ENCODE results near the gene PAQR6.

Gene PAQR6, protein sequence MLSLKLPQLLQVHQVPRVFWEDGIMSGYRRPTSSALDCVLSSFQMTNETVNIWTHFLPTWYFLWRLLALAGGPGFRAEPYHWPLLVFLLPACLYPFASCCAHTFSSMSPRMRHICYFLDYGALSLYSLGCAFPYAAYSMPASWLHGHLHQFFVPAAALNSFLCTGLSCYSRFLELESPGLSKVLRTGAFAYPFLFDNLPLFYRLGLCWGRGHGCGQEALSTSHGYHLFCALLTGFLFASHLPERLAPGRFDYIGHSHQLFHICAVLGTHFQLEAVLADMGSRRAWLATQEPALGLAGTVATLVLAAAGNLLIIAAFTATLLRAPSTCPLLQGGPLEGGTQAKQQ

GRCh38 chr1:156247460-156248322 lies at the start of gene PAQR6:
TSS of gene PAQR6 (minus strand) at chr1:156248056. CDS start at chr1:156246731, 1,325 bp downstream.
- TF ChIP-seq CTCF (IDR thresholded peaks at IDR 0.05; ENCODE audit: borderline replicate concordance, insufficient read depth, low read depth, low read length), result no peak
- H3K4me3 ChIP-seq (ENCODE audit: low read depth, low read length), result no peak within 1 kb of the TSS

GRCh38 chr1:156295391-156295947 lies 47.6 kb upstream of the PAQR6 start, which contains the start of gene GLMP:
TSS of gene GLMP (minus strand) at chr1:156295679. CDS start at chr1:156295645, 34 bp downstream.
- peak within 1 kb of the TSS; percentile 78 for H3K4me3 ChIP-seq (ENCODE audit: low read depth, low read length)
- no peak for TF ChIP-seq CTCF (IDR thresholded peaks at IDR 0.05; ENCODE audit: borderline replicate concordance, insufficient read depth, low read depth, low read length)

DNA sequence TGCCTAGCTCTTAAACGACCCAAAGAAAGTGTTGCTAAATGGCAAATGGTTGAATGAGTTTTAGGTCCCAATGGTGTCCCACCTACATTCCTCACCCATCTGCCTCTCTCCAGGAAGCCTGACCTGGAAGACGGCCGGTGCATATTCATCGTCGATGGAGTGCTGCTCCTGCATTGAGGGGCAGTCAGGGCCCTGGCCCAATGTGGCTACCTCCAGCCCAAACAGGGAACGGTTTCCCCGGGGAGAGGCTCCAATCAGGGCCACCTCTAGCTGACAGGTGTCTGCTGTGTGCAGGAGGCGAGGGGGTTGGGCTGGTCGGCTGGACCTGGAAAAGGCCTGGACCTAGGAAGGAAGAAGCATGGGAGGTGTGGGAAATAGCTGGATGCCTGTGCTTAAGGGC lies 46.0 kb upstream of the PAQR6 start:
- TF ChIP-seq CTCF (IDR thresholded peaks at IDR 0.05; ENCODE audit: borderline replicate concordance, insufficient read depth, low read depth, low read length), result no peak
- no peak overlapping the region for H3K4me3 ChIP-seq (ENCODE audit: low read depth, low read length)

DNA sequence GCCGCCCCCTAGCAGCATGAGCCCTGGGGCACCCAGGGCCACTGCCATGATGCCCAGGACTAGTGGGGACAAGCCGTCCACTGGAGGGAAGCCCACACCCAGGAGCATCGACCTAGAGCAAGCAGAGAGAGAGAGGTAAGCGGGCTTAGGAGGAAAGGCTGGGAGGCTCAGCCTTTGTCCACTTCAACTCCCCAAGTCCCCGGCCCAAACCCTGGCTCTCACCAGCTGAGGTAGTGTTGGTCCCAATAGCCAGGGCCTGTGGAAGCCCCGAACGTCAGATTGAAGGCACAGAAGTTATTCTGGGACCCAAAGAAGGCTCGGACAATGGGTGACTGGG lies 45.2 kb upstream of the PAQR6 start:
- no peak overlapping the region for H3K4me3 ChIP-seq (ENCODE audit: low read depth, low read length)
- TF ChIP-seq CTCF (IDR thresholded peaks at IDR 0.05; ENCODE audit: borderline replicate concordance, insufficient read depth, low read depth, low read length), result no peak

- no peak overlapping the region for H3K4me3 ChIP-seq (ENCODE audit: low read depth, low read length)
- no peak for TF ChIP-seq CTCF (IDR thresholded peaks at IDR 0.05; ENCODE audit: borderline replicate concordance, insufficient read depth, low read depth, low read length)
Observed at GRCh38 chr1:156291226-156292061, 43.6 kb upstream of the PAQR6 start.

GRCh38 chr1:156289857-156290256 lies 42.0 kb upstream of the PAQR6 start:
- TF ChIP-seq CTCF (IDR thresholded peaks at IDR 0.05; ENCODE audit: borderline replicate concordance, insufficient read depth, low read depth, low read length), result no peak

More at GRCh38 chr1:156289857-156290256, 42.0 kb upstream of the PAQR6 start:
- no peak overlapping the region for H3K4me3 ChIP-seq (ENCODE audit: low read depth, low read length)

Measured in GM12875 (cell line).